Astrocyte of the spinal cord (primary cell): Measurements from ENCODE around the gene S100A7.

Source experiments
- DNase-seq: peaks from one replicate; pipeline ENCODE4 v3.0.0; 2011; ENCODE audit warnings: low read depth, low spot score
- H3K4me3 ChIP-seq: 2 replicates; pipeline ENCODE4 v1.5.1; 2011; ENCODE audit warnings: low read depth, mild to moderate bottlenecking, low read length, moderate library complexity
- in situ Hi-C: cut with HindIII; loops from 2 replicates; pipeline ENCODE4 v1.10.0; 2017; ENCODE audit warnings: low sequenced_read_pairs
- TF ChIP-seq, protein P1 (sequence below): IDR thresholded peaks from 2 replicates; pipeline ENCODE4 v1.5.1; 2012; ENCODE audit warnings: low read depth, mild to moderate bottlenecking, low read length, inconsistent platforms

S100A7 gene

DNA sequence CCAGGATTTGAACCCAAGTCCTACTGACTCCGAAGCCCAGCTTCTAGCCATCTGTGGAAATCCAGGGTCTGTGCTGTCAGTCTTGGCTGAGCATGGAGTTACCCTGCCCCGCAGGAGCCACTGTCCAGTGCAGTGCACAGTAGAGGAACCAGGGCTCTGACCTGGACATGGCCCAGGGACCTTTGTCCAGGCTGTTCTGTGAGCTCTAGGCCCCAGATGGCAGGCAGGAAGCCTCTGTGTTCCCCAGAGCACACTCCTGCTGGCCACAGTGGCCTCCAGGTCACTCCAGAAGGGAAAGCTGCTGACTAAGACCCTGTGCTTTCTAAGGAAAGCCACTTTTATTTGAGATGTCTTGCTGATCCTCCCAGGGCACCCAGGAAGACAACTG is 30.3 kb downstream of the S100A7 start:
- TF ChIP-seq, protein P1, sequence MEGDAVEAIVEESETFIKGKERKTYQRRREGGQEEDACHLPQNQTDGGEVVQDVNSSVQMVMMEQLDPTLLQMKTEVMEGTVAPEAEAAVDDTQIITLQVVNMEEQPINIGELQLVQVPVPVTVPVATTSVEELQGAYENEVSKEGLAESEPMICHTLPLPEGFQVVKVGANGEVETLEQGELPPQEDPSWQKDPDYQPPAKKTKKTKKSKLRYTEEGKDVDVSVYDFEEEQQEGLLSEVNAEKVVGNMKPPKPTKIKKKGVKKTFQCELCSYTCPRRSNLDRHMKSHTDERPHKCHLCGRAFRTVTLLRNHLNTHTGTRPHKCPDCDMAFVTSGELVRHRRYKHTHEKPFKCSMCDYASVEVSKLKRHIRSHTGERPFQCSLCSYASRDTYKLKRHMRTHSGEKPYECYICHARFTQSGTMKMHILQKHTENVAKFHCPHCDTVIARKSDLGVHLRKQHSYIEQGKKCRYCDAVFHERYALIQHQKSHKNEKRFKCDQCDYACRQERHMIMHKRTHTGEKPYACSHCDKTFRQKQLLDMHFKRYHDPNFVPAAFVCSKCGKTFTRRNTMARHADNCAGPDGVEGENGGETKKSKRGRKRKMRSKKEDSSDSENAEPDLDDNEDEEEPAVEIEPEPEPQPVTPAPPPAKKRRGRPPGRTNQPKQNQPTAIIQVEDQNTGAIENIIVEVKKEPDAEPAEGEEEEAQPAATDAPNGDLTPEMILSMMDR: no peak
- DNase-seq: no peak
- in situ Hi-C loops: no loop called here
- no peak overlapping the region for H3K4me3 ChIP-seq

DNA sequence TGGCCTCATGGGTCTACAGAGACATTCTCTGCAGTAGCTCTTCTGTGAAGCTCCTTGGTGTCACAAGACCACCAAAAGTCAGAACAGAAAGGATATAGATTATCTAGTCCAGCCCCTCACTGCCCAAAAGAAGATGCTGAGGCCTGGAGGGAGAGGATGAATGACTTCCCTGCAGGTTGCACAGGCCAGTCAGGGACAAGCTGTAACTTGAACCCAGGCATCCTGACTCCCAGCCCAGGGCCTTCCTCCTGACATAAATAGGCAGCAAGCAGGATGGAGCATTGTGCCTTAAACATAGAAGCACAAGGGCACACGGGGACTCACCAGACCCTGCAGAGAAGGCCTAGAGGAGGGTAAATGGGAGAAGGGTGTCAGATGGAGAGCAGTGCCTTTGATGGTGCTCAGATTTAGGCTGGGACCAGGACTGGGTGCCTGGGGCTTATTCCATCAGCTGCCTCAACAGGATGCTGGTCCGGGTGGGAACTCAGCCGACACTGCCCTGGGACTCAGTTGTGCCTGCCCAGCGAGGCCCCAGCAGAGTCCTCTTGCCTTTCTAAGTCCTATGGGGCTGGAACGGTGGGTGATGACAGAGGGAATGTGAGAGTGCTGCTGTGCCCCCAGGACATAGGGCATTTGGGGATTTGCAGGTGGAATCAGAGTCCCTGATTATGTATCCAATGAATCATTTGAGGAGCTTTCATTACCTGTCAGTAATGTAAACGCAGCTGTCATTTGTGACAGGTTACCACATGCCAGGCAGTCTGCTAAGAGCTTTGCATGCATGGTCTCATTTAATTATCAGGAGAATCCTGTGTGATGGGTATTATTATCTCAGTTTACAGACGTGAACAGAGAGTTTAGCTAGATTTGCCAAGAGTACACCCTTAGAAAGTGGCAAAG is 30.9 kb downstream of the S100A7 start:
- no peak overlapping the region for H3K4me3 ChIP-seq
- TF ChIP-seq, protein P1: no peak
- DNase-seq: no peak
- in situ Hi-C loops: no loop called here

DNA sequence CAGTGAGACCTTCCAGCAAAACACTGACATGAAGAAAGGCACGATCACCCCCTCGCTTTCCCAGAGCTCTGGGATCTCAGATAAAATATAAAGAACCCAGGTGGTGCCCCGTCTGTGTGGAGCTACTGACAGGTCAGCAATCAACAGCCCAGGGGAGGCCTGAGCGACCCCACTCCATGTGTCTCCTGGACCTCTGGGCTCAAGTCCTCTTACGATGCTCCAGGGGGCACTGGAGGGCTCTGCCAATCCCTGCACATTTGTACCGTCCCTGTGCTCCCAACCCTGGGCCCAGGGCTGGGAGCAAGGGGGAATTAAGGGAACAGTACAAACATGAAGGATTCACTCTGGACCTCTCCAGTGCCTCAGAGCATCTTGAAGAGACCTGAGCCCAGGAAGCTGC is 31.7 kb downstream of the S100A7 start:
- TF ChIP-seq, protein P1: no peak
- DNase-seq: no peak
- in situ Hi-C loops: no loop called here
- H3K4me3 ChIP-seq: no peak overlapping the region

DNA sequence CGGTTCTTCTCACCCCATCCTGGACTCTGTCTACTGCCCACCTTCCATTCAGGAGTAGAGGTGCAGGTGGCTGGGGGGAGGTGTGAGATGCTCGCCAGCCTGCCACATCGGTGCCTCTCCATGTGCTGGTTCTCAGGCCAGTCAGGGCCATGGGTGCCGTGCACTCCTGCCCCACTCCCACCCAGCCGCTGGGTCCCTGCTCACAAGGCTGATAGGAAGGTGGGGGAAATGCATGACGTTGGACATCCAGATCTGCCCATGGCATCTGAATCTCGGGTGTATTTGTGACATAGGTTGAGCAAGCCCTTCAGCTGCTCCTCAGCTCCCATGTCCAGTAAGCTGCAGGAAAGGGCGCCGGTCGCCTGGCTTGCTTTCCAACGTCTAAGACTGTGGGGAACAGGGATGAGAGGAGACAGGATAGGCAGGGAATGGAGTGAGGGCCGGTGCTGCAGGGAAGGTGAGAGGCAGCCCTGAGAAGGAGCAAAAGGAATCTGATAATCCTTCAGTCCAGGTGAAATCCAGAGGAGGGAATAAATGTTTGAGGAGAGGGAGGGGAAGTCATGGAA is 32.3 kb downstream of the S100A7 start:
- in situ Hi-C loops: no loop called here
- no peak for DNase-seq
- no peak overlapping the region for H3K4me3 ChIP-seq
- TF ChIP-seq, protein P1: no peak

DNA sequence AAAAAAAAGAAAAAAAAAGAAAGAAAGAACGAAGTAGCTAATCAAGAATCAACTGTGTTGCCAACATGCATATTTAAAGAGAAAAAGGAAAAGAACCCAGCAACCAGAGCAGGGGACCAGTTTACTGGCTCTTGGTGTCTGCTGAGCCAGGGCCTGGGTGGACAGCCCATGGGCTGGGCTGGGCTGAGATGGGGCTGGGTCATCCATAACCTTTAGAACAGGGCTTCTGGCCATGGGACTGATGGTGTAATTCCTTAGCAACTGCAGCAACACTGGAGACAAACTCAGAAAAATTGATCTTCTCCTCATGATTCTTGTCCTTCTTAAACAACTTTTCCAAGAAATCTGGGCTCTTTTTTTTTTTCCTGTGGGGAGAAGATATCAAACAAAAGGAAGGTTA is 33.6 kb downstream of the S100A7 start:
- DNase-seq: no peak
- TF ChIP-seq, protein P1: no peak
- no peak overlapping the region for H3K4me3 ChIP-seq
- in situ Hi-C loops: no loop called here

DNA sequence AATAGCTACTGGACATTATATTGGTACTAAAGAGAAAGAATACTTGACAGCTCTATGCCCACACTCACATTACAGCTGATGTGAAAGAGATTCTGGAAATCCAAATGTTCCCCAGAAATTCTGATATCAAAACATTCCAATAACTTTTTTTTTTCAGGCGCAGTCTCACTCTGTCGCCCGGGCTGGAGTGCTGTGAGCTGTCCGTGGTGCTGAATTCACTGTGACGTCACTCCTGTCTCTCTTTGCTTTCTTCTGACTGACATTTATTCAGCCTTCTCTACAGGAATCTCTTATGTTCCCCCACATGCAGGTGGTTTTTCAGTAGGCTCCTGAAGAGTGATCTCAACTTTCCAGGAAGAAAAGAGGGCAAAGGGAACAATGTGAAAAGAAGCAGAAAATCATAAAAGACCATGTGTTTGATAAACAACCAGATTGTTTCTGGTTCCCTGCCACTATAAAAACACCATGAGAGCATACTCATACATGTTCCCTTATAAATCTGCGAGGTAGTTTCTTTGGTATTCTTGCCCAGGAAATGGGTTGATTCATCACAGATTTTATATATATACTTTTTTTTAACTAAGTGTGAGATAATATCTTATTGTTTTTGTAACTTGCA is 37.9 kb downstream of the S100A7 start:
- peak; percentile 53 for DNase-seq
- in situ Hi-C loops: no loop called here
- TF ChIP-seq, protein P1: no peak
- H3K4me3 ChIP-seq: no peak overlapping the region
